Activated CD4-positive, alpha-beta T cell treated with anti-CD3 and anti-CD28 coated beads for 4 hours (primary cell): ENCODE data around the gene PSME3IP1.
"Not testable (repeated sequence)": the region's sequence is repeated elsewhere in the genome, so short reads cannot be mapped to it uniquely, and the experiment has no call there.

ENCODE experiments used
- DNase-seq, 2 donors: peaks; one replicate each; pipeline ENCODE4 v3.0.0-alpha.2; 2020

The PSME3IP1 gene

DNA sequence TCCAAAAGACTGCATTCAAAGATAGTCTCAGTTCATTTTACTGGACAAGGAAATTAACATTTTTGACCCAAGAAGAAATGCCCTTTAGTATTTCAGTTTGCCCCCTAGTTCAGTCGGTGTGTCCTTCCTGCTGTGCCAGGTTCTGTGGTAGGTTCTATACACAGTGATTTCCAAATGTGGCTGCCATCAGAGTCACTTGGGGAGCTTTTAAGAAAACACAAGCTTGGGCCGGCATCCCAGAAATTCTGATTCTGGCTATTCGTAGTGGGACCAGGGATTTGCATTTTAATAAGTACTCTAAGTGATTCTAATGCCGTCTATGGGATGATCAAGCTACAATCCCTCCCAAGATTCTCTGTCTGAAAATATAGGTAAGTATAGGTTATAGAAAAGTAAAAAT, 10.4 kb upstream of the PSME3IP1 start:
- DNase-seq, result no peak

DNA sequence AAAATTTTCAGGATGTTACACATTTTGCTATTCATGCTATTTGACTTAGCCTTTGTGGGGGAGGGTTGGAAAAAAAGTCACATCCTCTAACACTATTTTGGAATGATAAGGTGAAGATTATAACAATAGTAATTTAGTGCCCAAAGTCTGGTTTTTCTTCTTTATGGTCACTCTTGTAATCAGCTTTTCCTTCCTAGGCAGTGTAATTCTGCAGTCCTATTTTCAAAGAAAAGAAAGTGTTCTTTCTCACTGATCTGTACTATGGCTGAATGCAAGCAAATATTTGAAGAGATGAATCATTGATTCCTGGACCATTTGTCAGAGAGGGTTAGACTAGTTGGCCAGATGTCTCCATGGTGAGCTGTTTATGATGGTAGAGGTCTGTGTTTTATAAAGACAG, 8.7 kb upstream of the PSME3IP1 start:
- DNase-seq, result no peak

GRCh38 chr16:57192720-57193486, 7.1 kb upstream of the PSME3IP1 start:
- DNase-seq, result no peak

DNA sequence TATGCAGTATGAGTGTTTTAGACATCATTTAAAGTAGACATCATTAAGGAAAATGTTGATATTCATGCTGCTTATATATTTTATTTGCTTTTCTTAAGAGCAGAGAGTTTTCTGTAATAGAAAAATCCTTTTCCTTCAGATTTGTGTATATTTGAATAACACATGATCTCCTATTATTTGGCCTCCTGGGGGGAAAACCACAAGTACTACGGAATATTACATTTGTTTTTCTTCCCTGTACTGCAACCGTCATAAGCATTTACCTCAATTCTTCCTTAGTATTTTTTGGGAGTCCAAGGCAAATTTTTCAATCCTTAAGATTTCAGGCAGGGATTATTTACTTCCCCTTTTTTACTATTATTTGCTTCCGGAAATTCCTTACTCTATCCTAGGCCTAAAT, 6.3 kb upstream of the PSME3IP1 start:
- DNase-seq, result no peak

GRCh38 chr16:57191056-57191571, 5.3 kb upstream of the PSME3IP1 start:
- no peak for DNase-seq

DNA sequence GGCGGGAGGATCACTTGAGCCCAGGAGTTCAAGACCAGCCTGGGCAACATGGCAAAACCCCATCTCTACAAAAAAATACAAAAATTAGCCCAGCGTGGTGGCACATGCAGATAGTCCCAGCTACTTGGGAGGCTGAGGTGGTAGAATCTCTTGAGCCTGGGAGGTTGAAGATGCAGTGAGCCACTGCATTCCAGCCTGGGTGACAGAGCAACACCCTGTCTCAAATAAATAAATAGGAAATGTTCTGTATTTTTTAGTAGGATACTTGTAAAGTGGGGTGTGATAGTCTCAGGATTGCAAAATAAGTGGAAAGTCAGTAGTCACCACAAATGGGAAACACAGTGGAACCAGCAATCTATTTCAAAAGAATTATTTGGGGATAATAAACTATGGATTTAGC, 4.3 kb upstream of the PSME3IP1 start:
- DNase-seq, result no peak

- not testable (repeated sequence) for DNase-seq
Measured at GRCh38 chr16:57189527-57189926, 3.7 kb upstream of the PSME3IP1 start.

DNA sequence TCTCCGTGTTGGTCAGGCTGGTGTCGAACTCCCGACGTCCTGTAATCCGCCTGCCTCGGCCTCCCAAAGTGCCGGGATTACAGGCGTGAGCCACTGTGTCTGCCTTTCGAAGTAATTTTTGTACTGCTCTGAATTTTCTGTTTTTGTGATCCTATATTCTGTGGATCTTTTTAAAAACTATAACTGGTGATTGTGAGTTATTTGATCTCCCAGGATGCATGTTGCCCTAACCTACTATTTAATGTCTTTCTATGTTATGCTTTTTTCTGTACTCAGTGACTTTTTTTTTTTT, 2.8 kb upstream of the PSME3IP1 start:
- DNase-seq, result no peak

DNA sequence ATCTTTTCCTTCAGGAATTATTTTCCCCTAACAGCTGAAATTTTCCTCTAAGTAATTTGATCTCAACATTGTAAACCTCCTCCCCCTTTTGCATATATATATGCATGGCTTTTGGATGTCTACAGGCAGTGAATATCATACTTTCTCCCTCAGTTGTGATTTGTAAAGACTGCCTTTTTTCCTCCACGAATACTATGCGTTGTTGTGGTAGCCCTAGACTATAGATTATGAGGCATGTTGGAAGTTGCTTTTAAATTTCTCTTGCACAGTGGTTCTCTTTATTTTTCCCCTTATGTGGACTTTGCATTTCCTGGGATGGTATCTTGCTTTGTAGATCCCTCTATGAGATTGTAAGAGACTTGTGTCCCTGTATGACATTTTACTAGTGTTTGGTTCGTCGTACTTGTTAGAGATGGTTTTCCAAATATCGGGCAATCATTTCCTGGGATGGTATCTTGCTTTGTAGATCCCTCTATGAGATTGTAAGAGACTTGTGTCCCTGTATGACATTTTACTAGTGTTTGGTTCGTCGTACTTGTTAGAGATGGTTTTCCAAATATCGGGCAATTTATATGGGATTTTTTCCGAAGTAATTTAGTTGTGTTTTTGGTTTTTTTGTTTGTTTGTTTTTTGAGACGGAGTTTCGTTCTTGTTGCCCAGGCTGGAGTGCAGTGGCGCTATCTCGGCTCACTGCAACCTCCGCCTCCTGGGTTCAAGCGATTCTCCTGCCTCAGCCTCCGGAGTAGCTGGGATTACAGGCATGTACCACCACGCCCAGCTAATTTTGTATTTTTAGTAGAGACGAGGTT, 2.3 kb upstream of the PSME3IP1 start:
- DNase-seq, result not testable (repeated sequence)

DNA sequence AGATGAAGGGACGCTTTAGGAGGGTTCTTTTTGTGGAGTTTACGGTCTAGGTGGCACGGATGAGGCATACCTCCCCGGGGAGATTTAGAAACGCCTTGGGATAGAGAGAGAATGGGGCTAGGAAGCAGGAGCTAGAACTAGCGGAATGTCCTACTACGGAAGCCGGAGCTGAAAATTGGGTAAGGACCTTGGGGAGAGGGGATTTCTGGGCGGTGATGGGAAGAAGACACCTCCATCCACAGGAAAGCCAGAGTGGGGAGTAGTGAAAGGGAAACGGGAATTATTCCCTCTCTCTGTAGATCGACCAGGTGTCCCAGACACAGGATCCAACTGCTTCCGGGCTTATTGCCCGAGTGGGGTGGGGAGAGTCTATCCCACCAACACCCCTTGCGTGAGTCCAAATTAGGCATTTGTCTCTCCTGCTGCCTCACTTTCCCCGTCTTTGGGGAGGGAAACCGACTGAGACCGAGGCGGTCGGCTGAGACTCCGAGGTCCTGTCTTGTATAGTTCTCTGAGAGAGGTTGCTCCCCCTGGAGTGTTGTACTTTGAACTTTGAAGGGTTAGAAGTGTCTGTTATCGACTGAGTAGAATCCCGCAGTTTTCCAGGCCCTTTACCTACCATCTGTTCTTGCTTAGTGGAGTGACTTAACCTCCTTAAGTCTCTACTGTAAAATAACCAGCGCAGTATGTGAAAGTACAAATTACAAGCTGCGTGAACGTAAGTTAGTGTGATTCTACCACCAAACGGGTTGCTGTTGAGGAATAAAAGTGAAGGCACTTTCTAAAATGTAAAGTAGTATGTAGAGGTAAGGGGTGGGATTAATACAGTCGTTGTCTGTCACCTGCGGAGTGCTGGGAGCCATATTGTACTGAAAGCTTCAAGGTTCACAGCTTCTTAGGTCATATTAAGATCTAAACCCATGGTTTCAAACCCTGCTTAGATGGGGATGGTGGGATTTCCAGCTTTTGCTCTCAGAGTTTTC, 1.3 kb upstream of the PSME3IP1 start:
- peak; percentile 4 to 7 for DNase-seq

GRCh38 chr16:57185446-57185944, 344 bp downstream of the PSME3IP1 start:
- no peak for DNase-seq

DNA sequence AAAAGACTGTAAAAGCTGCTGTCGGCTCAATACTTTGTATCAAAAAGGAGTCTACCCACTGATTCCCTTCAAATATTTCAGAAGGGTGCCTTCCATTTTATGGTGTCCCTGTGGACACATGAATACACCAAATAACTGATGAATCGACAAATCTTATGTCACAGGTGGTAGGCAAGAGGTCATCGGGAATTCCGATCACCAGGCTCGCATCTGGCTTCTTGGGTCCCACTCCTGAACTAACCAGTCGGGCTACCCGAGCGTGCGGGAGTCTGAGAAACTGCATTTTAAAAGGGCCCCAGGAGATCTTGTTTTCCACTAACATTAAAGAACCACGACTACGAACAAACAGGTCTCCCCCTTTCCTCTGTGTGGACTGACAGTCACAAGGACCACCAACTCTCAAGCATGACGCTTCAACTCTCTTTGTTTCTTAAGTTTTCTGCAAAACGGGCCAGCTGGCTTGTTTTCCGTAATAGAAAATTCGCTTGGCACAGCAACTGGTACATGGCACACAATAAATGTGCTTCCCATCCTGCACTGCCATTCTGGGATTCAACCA, 873 bp downstream of the PSME3IP1 start:
- no peak for DNase-seq

GRCh38 chr16:57184113-57184512, 1.7 kb downstream of the PSME3IP1 start:
- DNase-seq, result no peak

DNA sequence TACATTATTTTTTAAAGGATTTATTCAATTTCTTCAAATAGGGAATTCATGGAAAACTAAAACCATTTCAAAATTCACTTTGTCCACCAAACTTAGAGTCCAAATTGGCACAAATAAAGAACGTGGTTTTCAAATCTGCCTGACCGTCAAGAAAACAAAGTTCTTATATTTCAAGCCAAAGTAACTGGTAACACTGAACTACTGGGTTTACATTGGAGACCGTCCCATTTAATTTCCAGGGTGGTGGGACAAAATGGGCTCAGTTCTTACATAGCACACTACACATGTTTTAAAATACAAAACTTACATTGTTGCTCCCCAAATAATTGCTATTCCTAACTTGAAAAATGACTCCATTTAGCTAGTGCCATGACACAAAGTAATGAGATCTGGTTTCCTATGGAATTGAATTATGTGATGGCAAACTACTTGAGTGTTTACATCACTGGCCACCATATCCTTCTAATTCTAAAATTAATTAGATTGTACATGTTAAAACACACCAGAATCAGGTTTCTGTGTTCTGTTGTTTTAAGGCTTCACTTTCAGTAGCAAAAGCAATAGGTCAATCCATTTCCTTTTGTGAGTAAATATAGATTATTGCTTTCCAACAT, 6.5 kb downstream of the PSME3IP1 start:
- DNase-seq, result no peak

DNA sequence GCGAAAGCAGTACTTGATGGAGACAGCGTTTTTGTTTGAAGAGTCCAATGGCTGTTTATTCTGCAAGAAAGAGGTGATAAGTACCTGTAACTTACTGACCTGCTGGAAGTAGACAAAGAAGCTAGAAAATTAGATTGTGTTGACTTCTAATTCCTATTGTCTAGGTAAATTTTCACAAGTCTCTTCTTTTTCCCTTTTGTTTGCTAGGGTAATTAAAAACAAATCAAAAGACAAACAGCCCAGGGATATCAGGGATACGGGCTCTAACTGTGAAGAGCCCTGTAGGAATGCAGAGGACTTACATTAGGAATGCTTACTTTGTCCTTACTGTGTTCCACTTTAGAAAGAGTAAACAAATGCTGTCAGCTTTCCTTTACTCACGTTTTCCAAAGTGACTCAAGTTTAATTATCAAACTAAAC, 7.0 kb downstream of the PSME3IP1 start:
- no peak for DNase-seq

- DNase-seq, result no peak
Measured at GRCh38 chr16:57178196-57178595, 7.6 kb downstream of the PSME3IP1 start.

DNA sequence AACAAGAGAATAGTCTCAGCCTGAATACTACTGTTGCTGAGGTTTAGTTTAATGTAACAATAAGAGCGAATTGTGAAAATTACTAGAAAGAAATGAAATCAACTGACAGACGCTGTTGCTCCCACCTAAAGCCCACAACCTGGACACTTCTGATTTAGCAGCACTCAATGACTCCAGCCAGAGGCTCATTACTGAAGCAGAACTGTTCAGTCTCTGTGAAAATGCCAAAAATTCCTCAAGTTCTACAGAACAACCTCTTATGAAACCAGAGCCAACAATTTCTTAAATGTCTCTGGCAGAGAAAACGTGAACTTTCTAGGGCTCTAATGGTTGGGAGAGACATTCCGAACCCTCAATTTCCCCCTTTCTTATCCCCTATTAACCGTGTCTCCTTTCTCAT, 9.9 kb downstream of the PSME3IP1 start:
- DNase-seq, result no peak

GRCh38 chr16:57172721-57173290, 13.0 kb downstream of the PSME3IP1 start:
- DNase-seq, result no peak

- no peak for DNase-seq
Measured at GRCh38 chr16:57169327-57169726, 16.5 kb downstream of the PSME3IP1 start.

GRCh38 chr16:57167953-57168352, 17.9 kb downstream of the PSME3IP1 start:
- peak in 1 of 2 donors; percentile 19 for DNase-seq

DNA sequence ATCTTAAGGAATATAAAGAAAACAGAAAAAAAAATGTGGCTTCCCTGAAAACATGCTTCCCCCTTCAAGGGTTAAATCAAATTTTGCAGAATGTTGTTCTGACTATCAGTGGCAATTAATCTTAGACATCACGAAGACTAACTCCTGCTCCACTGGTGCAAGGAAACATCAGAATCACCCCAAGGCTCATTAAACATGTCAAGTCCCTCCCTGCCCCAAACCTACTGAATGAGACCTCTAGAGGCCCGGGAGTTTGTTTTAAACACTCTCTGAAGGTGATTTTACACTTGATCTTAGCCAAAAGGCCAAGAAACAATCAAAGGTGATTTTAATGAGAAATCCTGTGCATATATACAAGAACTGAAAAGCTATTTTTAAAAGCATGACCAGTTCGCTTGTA, 18.3 kb downstream of the PSME3IP1 start:
- DNase-seq, result no peak

GRCh38 chr16:57166951-57167350, 18.9 kb downstream of the PSME3IP1 start:
- no peak for DNase-seq
